GM10266 (cell line): Measurements from ENCODE around the gene HK2.

ENCODE experiments used
- DNase-seq: peaks from one replicate; pipeline ENCODE4 v3.0.0; 2012; ENCODE audit errors: extremely low spot score
- TF ChIP-seq, protein P1 (sequence below): IDR thresholded peaks from 2 replicates; pipeline ENCODE4 v1.5.1; 2012; ENCODE audit warnings: mild to moderate bottlenecking, low read depth; ENCODE audit not compliant: control insufficient read depth, insufficient read depth; ENCODE audit errors: missing control alignments

Gene HK2

GRCh38 chr2:74861531-74861930, 27.6 kb downstream of the HK2 start:
- TF ChIP-seq, protein P1, sequence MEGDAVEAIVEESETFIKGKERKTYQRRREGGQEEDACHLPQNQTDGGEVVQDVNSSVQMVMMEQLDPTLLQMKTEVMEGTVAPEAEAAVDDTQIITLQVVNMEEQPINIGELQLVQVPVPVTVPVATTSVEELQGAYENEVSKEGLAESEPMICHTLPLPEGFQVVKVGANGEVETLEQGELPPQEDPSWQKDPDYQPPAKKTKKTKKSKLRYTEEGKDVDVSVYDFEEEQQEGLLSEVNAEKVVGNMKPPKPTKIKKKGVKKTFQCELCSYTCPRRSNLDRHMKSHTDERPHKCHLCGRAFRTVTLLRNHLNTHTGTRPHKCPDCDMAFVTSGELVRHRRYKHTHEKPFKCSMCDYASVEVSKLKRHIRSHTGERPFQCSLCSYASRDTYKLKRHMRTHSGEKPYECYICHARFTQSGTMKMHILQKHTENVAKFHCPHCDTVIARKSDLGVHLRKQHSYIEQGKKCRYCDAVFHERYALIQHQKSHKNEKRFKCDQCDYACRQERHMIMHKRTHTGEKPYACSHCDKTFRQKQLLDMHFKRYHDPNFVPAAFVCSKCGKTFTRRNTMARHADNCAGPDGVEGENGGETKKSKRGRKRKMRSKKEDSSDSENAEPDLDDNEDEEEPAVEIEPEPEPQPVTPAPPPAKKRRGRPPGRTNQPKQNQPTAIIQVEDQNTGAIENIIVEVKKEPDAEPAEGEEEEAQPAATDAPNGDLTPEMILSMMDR: no peak
- no peak for DNase-seq

GRCh38 chr2:74862020-74862964, 28.4 kb downstream of the HK2 start:
- DNase-seq: no peak
- TF ChIP-seq, protein P1: no peak

- DNase-seq: no peak
- TF ChIP-seq, protein P1: no peak
Measured at GRCh38 chr2:74863802-74864248, 29.9 kb downstream of the HK2 start.

DNA sequence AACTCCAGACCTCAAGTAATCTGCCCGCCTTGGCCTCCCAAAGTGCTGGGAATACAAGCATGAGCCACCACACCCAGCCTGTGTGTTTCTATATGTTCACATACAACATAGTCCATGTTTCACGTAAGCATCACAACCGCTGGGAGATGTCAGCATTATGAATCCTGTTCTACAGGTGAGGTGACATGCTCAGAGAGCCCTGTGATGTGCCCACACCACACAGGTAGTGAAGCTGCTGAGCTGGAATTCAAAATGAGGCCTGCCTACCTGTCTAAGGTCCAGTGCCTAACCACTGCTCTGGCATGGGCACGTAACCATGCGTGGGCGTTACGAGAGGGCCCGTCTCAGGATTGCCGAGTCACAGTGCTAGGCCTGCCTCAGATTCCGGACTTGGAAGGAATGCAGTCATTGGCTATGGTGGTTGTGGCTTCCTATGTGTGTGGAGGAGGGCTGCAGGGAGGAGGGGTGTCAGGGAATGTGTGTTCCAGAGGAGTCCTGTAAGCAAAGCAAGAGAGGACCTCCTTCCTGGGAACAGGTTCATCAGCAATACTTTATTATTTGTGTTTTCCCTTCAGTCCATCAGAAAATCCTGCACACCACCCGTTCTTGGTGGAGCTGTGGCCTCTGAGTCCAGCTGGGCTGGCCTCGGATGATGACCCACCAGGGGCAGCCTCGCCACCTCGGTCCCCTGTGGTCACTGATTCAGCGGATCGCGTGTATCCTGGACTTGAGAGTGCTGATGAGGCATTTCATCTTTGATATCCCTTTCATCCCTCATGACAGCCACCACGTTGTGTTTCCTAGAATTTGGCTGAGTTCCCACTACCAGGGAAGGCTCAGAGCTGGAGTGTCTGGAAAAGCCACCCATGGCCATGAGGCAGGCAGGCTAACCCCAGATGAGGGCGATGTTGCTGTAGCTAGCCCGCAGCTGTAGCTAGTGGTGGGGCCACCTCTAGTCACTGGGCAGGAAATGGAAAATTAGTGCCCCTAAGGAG, 31.1 kb downstream of the HK2 start:
- DNase-seq: no peak

GRCh38 chr2:74865770-74866674, 32.1 kb downstream of the HK2 start:
- no peak for DNase-seq
- TF ChIP-seq, protein P1: no peak

More for the DNA sequence above, 31.1 kb downstream of the HK2 start:
- TF ChIP-seq, protein P1: no peak
